SK-N-SH (cell line): Measurements from ENCODE around the gene SLC41A3. TPM values are rescaled to one million over a fixed set of nuclear protein-coding genes. Genes with fewer than 3 reads are reported as not detected.

Experiments used
- CTCF ChIA-PET: fragments of 300-600, 350-600 bp; formaldehyde crosslinking; extraction: SDS; loops from one replicate; lab custom pipeline; 2021; lab: Yijun Ruan, JAX
- POLR2A ChIA-PET: fragments of 350-600 bp; sonication (Branson Sonifier 250); formaldehyde crosslinking; extraction: SDS; loops from one replicate; lab custom pipeline; 2020; ENCODE audit warnings: antibody characterized with exemption, inconsistent platforms; lab: Yijun Ruan, JAX
- DNase-seq: peaks from one replicate; pipeline ENCODE4 v3.0.0; 2012
- H2AFZ ChIP-seq: fragments of 200-600 bp; sonication (generic); 2 replicates; pipeline ENCODE4 v1.8.1; 2016; ENCODE audit warnings: antibody characterized with exemption, mild to moderate bottlenecking, low read depth
- H3F3A ChIP-seq: fragments of 200-600 bp; sonication (generic); replicated peaks from 2 replicates; pipeline ENCODE3; 2016; ENCODE audit warnings: antibody characterized with exemption, mild to moderate bottlenecking; ENCODE audit not compliant: insufficient read depth
- H3K27ac ChIP-seq, 2 experiments: fragments of 200-500 bp in 1 of 2; fragments of 200-600 bp in 1 of 2; sonication (Bioruptor generic) in 1 of 2; sonication (generic), shearing (Covaris generic) in 1 of 2; 2 replicates each; pipeline versions ENCODE4 v1.5.1 to v1.6.1; 2014 to 2016; ENCODE audit warnings: low read depth in 2 of 2, inconsistent platforms in 1 of 2, low read length in 1 of 2, mild to moderate bottlenecking in 1 of 2, mixed read lengths in 1 of 2
- H3K27me3 ChIP-seq: fragments of 200-600 bp; sonication (generic), shearing (Covaris generic); 2 replicates; pipeline ENCODE4 v1.6.1; 2016; ENCODE audit warnings: mixed run types; ENCODE audit not compliant: insufficient read depth
- H3K36me3 ChIP-seq, 2 experiments: fragments of 200-500 bp in 1 of 2; fragments of 200-600 bp in 1 of 2; sonication (Bioruptor generic) in 1 of 2; sonication (generic) in 1 of 2; replicated peaks in 1 of 2; 2 replicates each; pipeline versions ENCODE3 to v1.5.1; 2014 to 2016; ENCODE audit warnings: low read length in 1 of 2, mild to moderate bottlenecking in 1 of 2; ENCODE audit not compliant: insufficient read depth in 2 of 2, control insufficient read depth in 1 of 2
- H3K4me1 ChIP-seq, 2 experiments: fragments of 200-500 bp in 1 of 2; fragments of 200-600 bp in 1 of 2; sonication (Bioruptor generic) in 1 of 2; sonication (generic), shearing (Covaris generic) in 1 of 2; 2 replicates each; pipeline versions ENCODE4 v1.5.1 to v1.6.1; 2014 to 2016; ENCODE audit warnings: low read depth in 1 of 2, low read length in 1 of 2, mixed run types in 1 of 2; ENCODE audit not compliant: insufficient read depth in 2 of 2, control insufficient read depth in 1 of 2
- H3K4me2 ChIP-seq: fragments of 200-600 bp; sonication (generic), shearing (Covaris generic); 2 replicates; pipeline ENCODE4 v1.6.1; 2017; ENCODE audit warnings: mixed run types
- H3K4me3 ChIP-seq, 2 experiments: fragments of 200-500 bp in 1 of 2; fragments of 200-600 bp in 1 of 2; sonication (Bioruptor generic) in 1 of 2; sonication (generic), shearing (Covaris generic) in 1 of 2; 2 replicates each; pipeline versions ENCODE4 v1.5.1 to v1.8.1; 2014 to 2016; ENCODE audit warnings: low read depth in 2 of 2, inconsistent platforms in 1 of 2, low read length in 1 of 2, mild to moderate bottlenecking in 1 of 2, mixed read lengths in 1 of 2, moderate library complexity in 1 of 2
- H3K79me2 ChIP-seq: fragments of 200-600 bp; sonication (generic); 2 replicates; pipeline ENCODE4 v1.8.1; 2017; ENCODE audit warnings: mild to moderate bottlenecking; ENCODE audit not compliant: insufficient read depth
- H3K9ac ChIP-seq: fragments of 200-600 bp; sonication (generic); 2 replicates; pipeline ENCODE4 v1.6.1; 2017; ENCODE audit warnings: mixed run types
- H3K9me2 ChIP-seq: fragments of 200-600 bp; sonication (generic); 2 replicates; pipeline ENCODE4 v1.6.1; 2017; ENCODE audit warnings: mixed run types
- H3K9me3 ChIP-seq: fragments of 200-600 bp; sonication (generic); 2 replicates; pipeline ENCODE4 v1.6.1; 2017; ENCODE audit warnings: mixed run types, mild to moderate bottlenecking, moderate library complexity
- H4K20me1 ChIP-seq: fragments of 200-600 bp; sonication (generic); 2 replicates; pipeline ENCODE4 v1.6.1; 2017; ENCODE audit warnings: mild to moderate bottlenecking, mixed run types; ENCODE audit not compliant: insufficient read depth
- ELF1 ChIP-seq: IDR thresholded peaks from 2 replicates; pipeline ENCODE4 v1.4.0; 2012
- EP300 ChIP-seq, 2 experiments: IDR thresholded peaks; 2 replicates each; pipeline versions ENCODE4 v1.4.0 to v1.6.1; 2012; ENCODE audit warnings: borderline replicate concordance in 1 of 2, low read depth in 1 of 2, low read length in 1 of 2
- GATA2 ChIP-seq: sonication (generic); formaldehyde crosslinking; IDR thresholded peaks from 2 replicates; pipeline ENCODE4 v1.5.0; 2020; ENCODE audit warnings: mild to moderate bottlenecking, missing genetic modification reagents
- MXI1 ChIP-seq: IDR thresholded peaks from 2 replicates; pipeline ENCODE4 v1.6.1; 2012; ENCODE audit warnings: mild to moderate bottlenecking, low read depth, low read length, improper control_type of control experiment
- NFIC ChIP-seq: IDR thresholded peaks from 2 replicates; pipeline ENCODE4 v1.4.0; 2012; ENCODE audit warnings: borderline replicate concordance
- PBX3 ChIP-seq: IDR thresholded peaks from 2 replicates; pipeline ENCODE4; 2012
- POLR2AphosphoS5 ChIP-seq: IDR thresholded peaks from 2 replicates; pipeline ENCODE4 v1.6.1; 2012; ENCODE audit warnings: low read depth, low read length
- SIN3A ChIP-seq: IDR thresholded peaks from 2 replicates; pipeline ENCODE4 v1.6.1; 2012; ENCODE audit warnings: low read depth, mild to moderate bottlenecking, low read length, moderate library complexity, borderline replicate concordance
- WGBS: methylation state at CpG from one replicate; pipeline ENCODE4 v1.1.6; 2017; ENCODE audit warnings: low lambda C conversion rate; 5-methylcytosine and 5-hydroxymethylcytosine counted together
- polyA plus RNA-seq, 3 experiments: library from polyadenylated mRNA; depleted of rRNA; stranded (reverse); fragments of >200 nt; gene quantifications; 2 replicates each; pipeline ENCODE4 v1.2.3, GENCODE V29; 2012
- TF ChIP-seq, protein P1 (sequence below): fragments of 150-350 bp; IDR thresholded peaks from 2 replicates; pipeline ENCODE4 v1.6.1; 2017; ENCODE audit warnings: antibody characterized with exemption, low read length, low read depth, borderline replicate concordance
- TF ChIP-seq, protein P2 (sequence below): IDR thresholded peaks from 2 replicates; pipeline ENCODE4 v1.4.0; 2012; ENCODE audit warnings: low read depth, borderline replicate concordance
- TF ChIP-seq, protein P3 (sequence below): fragments of 200-600 bp; sonication (generic); IDR thresholded peaks from 2 replicates; pipeline ENCODE4 v1.6.1; 2017; ENCODE audit warnings: antibody characterized with exemption, mild to moderate bottlenecking, moderate library complexity
- TF ChIP-seq, protein P4 (sequence below): IDR thresholded peaks from 2 replicates; pipeline ENCODE4 v1.4.0; 2012; ENCODE audit warnings: low read depth, borderline replicate concordance
- TF ChIP-seq, protein P5 (sequence below): IDR thresholded peaks from 2 replicates; pipeline ENCODE4 v1.4.0; 2012; ENCODE audit warnings: low read depth

Gene SLC41A3
- polyA plus RNA-seq, 1 of the 3 experiments (the other 2 are of a cell fraction) = 53.4 TPM

- Histone ChIP-seq H3K4me1 (peaks cover 0 to 17% of the 10 kb centered on the region in 2 experiments; a peak in 1 of 4 replicates), H3K79me2 (no peaks in the 10 kb centered on the region), H3K4me2 (no peak overlapping the region), H3K27me3 (no peaks in the 10 kb centered on the region), H2AFZ (0 out of 2 replicates have a peak overlapping the region, but pooled peaks have one; percentile 13), H3K9ac (no peak overlapping the region), H3K9me2 (no peaks in the 10 kb centered on the region), H4K20me1 (no peaks in the 10 kb centered on the region), H3K9me3 (no peaks in the 10 kb centered on the region), H3K27ac (no peak overlapping the region; a peak in 1 of 4 replicates), H3F3A (no peaks in the 10 kb centered on the region), H3K36me3 (no peaks in the 10 kb centered on the region), H3K4me3 (no peak overlapping the region)
- ChIA-PET CTCF (interaction anchor here (1.1 to 2.1 kb wide), 3 partner anchors 23 to 370 kb away, joined by 3 to 12 read pairs (median 6); no protein-coding TSS in a partner anchor), POLR2A (no interaction called here)
- WGBS = 64% methylated on average over 5 of the region's 8 CpGs
- TF ChIP-seq, protein P1, sequence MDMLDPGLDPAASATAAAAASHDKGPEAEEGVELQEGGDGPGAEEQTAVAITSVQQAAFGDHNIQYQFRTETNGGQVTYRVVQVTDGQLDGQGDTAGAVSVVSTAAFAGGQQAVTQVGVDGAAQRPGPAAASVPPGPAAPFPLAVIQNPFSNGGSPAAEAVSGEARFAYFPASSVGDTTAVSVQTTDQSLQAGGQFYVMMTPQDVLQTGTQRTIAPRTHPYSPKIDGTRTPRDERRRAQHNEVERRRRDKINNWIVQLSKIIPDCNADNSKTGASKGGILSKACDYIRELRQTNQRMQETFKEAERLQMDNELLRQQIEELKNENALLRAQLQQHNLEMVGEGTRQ = no peak
- TF ChIP-seq GATA2 (no peak), PBX3 (no peak), ELF1 (no peak)
- TF ChIP-seq, protein P2, sequence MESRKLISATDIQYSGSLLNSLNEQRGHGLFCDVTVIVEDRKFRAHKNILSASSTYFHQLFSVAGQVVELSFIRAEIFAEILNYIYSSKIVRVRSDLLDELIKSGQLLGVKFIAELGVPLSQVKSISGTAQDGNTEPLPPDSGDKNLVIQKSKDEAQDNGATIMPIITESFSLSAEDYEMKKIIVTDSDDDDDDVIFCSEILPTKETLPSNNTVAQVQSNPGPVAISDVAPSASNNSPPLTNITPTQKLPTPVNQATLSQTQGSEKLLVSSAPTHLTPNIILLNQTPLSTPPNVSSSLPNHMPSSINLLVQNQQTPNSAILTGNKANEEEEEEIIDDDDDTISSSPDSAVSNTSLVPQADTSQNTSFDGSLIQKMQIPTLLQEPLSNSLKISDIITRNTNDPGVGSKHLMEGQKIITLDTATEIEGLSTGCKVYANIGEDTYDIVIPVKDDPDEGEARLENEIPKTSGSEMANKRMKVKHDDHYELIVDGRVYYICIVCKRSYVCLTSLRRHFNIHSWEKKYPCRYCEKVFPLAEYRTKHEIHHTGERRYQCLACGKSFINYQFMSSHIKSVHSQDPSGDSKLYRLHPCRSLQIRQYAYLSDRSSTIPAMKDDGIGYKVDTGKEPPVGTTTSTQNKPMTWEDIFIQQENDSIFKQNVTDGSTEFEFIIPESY = no peak
- TF ChIP-seq, protein P3, sequence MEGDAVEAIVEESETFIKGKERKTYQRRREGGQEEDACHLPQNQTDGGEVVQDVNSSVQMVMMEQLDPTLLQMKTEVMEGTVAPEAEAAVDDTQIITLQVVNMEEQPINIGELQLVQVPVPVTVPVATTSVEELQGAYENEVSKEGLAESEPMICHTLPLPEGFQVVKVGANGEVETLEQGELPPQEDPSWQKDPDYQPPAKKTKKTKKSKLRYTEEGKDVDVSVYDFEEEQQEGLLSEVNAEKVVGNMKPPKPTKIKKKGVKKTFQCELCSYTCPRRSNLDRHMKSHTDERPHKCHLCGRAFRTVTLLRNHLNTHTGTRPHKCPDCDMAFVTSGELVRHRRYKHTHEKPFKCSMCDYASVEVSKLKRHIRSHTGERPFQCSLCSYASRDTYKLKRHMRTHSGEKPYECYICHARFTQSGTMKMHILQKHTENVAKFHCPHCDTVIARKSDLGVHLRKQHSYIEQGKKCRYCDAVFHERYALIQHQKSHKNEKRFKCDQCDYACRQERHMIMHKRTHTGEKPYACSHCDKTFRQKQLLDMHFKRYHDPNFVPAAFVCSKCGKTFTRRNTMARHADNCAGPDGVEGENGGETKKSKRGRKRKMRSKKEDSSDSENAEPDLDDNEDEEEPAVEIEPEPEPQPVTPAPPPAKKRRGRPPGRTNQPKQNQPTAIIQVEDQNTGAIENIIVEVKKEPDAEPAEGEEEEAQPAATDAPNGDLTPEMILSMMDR = no peak
- DNase-seq = no peak
These were observed 18.1 kb upstream of the SLC41A3 start for GRCh38 chr3:126102011-126102410.

DNA sequence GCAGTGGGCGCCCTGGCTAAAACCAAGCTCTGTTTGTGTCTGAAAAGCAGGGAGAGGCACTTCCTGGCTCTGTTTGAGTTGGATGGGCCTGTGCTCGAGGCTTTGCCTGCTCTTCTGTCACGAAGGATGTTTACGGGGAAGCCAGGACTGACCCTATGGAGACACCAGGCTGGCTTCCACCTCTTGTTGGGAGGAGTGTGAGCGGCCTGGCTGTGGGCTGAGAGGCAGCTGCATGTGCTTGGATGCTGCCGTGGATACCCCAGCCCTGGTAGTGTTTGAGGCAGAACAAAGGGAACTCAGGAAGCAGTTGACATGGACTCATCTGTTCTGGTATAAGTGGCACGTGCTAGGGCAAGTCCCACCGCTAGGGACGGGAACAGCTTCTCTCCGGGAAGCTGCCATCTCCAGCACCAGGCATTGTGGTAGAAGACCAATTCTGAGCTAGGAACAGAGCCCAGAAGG, 17.6 kb upstream of the SLC41A3 start:
- Histone ChIP-seq H4K20me1 (no peaks in the 10 kb centered on the region), H3K4me3 (no peak overlapping the region), H2AFZ (no peak overlapping the region), H3K4me1 (peaks cover 0 to 17% of the 10 kb centered on the region in 2 experiments; a peak in 1 of 4 replicates), H3K27ac (no peak overlapping the region), H3K79me2 (no peaks in the 10 kb centered on the region), H3K36me3 (no peaks in the 10 kb centered on the region), H3F3A (no peaks in the 10 kb centered on the region), H3K9ac (no peak overlapping the region), H3K9me2 (no peaks in the 10 kb centered on the region)
- no peak for DNase-seq
- POLR2A ChIA-PET = no interaction called here
- 61% methylated on average over 9 of the region's 10 CpGs for WGBS
- TF ChIP-seq MXI1 (no peak), NFIC (no peak), SIN3A (no peak), GATA2 (no peak), POLR2AphosphoS5 (no peak), EP300 (IDR thresholded peaks at IDR 0.05; ENCODE audit: borderline replicate concordance in 1 of 2, low read depth in 1 of 2, low read length in 1 of 2) (no peak)
- TF ChIP-seq, protein P4, sequence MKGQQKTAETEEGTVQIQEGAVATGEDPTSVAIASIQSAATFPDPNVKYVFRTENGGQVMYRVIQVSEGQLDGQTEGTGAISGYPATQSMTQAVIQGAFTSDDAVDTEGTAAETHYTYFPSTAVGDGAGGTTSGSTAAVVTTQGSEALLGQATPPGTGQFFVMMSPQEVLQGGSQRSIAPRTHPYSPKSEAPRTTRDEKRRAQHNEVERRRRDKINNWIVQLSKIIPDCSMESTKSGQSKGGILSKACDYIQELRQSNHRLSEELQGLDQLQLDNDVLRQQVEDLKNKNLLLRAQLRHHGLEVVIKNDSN = no peak
- TF ChIP-seq, protein P5, sequence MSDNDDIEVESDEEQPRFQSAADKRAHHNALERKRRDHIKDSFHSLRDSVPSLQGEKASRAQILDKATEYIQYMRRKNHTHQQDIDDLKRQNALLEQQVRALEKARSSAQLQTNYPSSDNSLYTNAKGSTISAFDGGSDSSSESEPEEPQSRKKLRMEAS = no peak
- TF ChIP-seq, all 33 proteins: peak for 0
- Histone ChIP-seq H3K4me2 (no peak overlapping the region), H3K9me3 (no peaks in the 10 kb centered on the region), H3K27me3 (no peaks in the 10 kb centered on the region)
- CTCF ChIA-PET = interaction anchor here (1.1 to 2.0 kb wide), 2 partner anchors 23 to 371 kb away, joined by 3 to 6 read pairs; no protein-coding TSS in a partner anchor
